ENCODE results near the gene GNG8.

DNA sequence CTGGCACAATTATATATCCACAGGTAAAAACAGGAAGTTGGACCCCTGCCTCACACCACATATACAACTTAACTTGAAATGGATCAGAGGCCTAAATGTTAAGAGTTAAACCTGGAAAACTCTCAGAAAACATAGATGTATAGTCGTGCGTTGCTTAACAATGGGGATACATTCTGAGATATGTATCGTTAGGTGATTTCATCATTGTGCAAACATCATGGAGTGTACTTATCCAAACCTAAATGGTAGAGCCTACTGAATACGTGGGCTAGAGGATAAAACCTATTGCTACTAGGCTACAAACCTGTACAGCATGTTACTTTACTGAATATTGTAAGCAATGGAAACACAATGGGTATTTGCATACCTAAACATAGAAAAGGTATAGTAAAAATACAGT, 49.7 kb downstream of the GNG8 start:
- no peak for TF ChIP-seq POLR2A (IDR thresholded peaks at IDR 0.05; ENCODE audit: low read depth, low read length)
- no peak for TF ChIP-seq TAF1 (IDR thresholded peaks at IDR 0.05; ENCODE audit: borderline replicate concordance, low read depth, low read length)

Measured in GM12892 (cell line).